Small intestine (tissue), 7 donors: ENCODE results near the gene ZNF268. TPM values are rescaled to one million over a fixed set of nuclear protein-coding genes. Genes with fewer than 3 reads are reported as not detected.

Experiments used
- DNase-seq, 2 donors: peaks; one replicate each; pipeline versions ENCODE4 v3.0.0 to v3.0.0-alpha.2; 2013
- FAIRE-seq: peaks from 2 replicates; lab custom pipeline; 2012; peaks lifted over from hg19 to GRCh38; lab: Jason Lieb, UNC
- H3K27ac ChIP-seq, 3 donors: one replicate each; pipeline ENCODE4 v1.5.1; 2013; ENCODE audit warnings: low read length in 2 of 3, mild to moderate bottlenecking in 2 of 3, control low read depth in 1 of 3, inconsistent platforms in 1 of 3, low read depth in 1 of 3, moderate library complexity in 1 of 3
- H3K27me3 ChIP-seq, 3 donors: one replicate each; pipeline ENCODE4 v1.6.1; 2013; ENCODE audit warnings: low read length in 3 of 3, inconsistent platforms in 1 of 3; ENCODE audit not compliant: control insufficient read depth in 3 of 3, insufficient read depth in 3 of 3
- H3K36me3 ChIP-seq, 3 donors: one replicate each; pipeline ENCODE4 v1.6.1; 2013; ENCODE audit warnings: low read length in 3 of 3, inconsistent platforms in 1 of 3, low read depth in 1 of 3, mild to moderate bottlenecking in 1 of 3, moderate library complexity in 1 of 3; ENCODE audit not compliant: control insufficient read depth in 3 of 3, insufficient read depth in 2 of 3
- H3K4me1 ChIP-seq, 3 donors: one replicate each; pipeline ENCODE4 v1.6.1; 2013; ENCODE audit warnings: low read length in 2 of 3, inconsistent platforms in 1 of 3, low read depth in 1 of 3, mild to moderate bottlenecking in 1 of 3, moderate library complexity in 1 of 3; ENCODE audit not compliant: control insufficient read depth in 3 of 3, insufficient read depth in 2 of 3
- H3K4me3 ChIP-seq, 3 donors: one replicate each; pipeline ENCODE4 v1.5.1; 2013; ENCODE audit warnings: low read length in 3 of 3, control low read depth in 1 of 3, inconsistent platforms in 1 of 3, low read depth in 1 of 3, mild to moderate bottlenecking in 1 of 3, moderate library complexity in 1 of 3
- H3K9me3 ChIP-seq, 2 donors: one replicate each; pipeline ENCODE4 v1.6.1; 2013; ENCODE audit warnings: low read depth in 1 of 2, low read length in 1 of 2; ENCODE audit not compliant: control insufficient read depth in 2 of 2, insufficient read depth in 1 of 2
- WGBS, 3 donors: extraction: QIAGEN DNeasy Blood & Tissue Kit; methylation state at CpG; one replicate each; pipeline ENCODE4 v1.1.7; 2013; 5-methylcytosine and 5-hydroxymethylcytosine counted together
- polyA plus RNA-seq, 4 donors: library from polyadenylated mRNA; stranded (reverse) in 3 of 4; unstranded in 1 of 4; fragments of 200-250 nt in 3 of 4; fragments of 120-200 nt in 1 of 4; gene quantifications; one replicate each; pipeline versions ENCODE4 v1.2.1 to v1.2.3, GENCODE V29; 2013
- donor health status: healthy with polysubstance abuse.
- donor health status: control.
- donor health status: control.
- donor health status: Bipolar disorder and iron deficiency.
- donor health status: healthy.

Gene ZNF268
- polyA plus RNA-seq, 4 donors, result 1.6 to 26.2 (median 4.9) TPM

DNA sequence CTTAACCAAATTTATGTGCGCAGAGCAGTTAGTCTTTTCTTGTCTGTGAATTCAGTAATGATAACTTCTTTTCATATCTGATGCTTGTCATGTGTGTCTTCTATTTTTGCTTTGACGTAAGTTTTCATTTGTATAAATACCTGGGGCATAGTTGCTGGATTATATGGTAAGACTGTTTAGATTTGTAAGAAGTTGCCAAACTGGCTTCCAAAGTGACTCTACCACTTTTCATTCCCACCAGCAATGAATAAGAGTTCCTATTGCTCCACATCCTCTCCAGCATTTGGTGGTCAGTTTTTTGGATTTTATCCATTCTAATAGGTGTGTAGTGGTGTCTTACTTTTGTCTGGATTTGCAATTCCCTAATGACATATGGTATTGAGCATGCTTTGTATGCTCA lies 8.9 kb downstream of the ZNF268 start:
- Histone ChIP-seq H3K9me3 (peaks cover 10 to 79% of the 10 kb centered on the region in 2 donors), H3K36me3 (peaks cover 62 to 78% (median 66%) of the 10 kb centered on the region in 3 donors), H3K27me3 (peaks cover 0 to 2% (median 0%) of the 10 kb centered on the region in 3 donors), H3K4me3 (no peak overlapping the region), H3K4me1 (no peaks in the 10 kb centered on the region), H3K27ac (no peak overlapping the region)
- FAIRE-seq, result no peak
- 95 to 98% (median 97%) methylated on average over 2 of the region's 2 CpGs for WGBS, 3 donors
- DNase-seq, result no peak

DNA sequence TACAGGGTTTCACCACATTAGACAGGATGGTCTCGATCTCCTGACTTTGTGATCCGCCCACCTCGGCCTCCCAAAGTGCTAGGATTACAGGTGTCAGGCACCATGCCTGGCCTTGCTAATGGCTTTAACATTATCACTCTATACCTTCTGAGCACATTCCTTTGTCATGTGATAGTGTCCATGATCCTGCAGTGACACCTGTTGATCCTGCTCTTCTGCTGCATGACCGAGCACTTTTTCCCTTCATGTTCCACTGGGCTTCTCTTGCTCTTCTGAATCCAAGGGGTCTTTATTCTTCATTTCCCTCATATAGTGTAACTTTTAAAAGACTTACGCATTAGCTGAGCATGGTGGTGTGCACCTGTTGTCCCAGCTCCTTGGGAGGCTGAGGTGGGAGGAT lies 11.6 kb downstream of the ZNF268 start:
- peaks cover 58 to 65% (median 59%) of the 10 kb centered on the region in 3 donors for H3K36me3 ChIP-seq
- WGBS, 3 donors, result 96 to 98% (median 98%) methylated on average over 5 of the region's 5 CpGs
- H3K4me3 ChIP-seq, result no peak overlapping the region

DNA sequence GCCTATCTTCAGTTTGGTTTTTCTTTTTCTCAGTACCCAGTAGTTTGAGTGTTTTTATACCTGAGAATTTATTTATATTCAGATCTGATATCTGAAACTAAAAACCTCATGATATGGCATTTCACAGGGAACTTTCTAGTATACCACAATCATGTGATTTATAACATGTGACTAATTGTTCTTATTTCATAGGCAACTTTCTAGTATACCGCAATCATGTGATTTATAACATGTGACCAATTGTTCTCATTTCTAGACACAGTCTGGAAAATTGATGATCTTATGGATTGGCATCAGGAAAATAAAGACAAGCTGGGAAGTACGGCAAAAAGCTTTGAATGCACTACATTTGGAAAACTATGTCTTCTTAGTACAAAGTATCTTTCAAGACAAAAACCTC lies 20.6 kb downstream of the ZNF268 start:
- no peaks in the 10 kb centered on the region for H3K27me3 ChIP-seq
- FAIRE-seq, result no peak
- no peak overlapping the region for H3K27ac ChIP-seq
- DNase-seq, result no peak
- peaks cover 0 to 21% (median 11%) of the 10 kb centered on the region in 3 donors for H3K36me3 ChIP-seq
- H3K9me3 ChIP-seq, result peaks cover 8 to 31% of the 10 kb centered on the region in 2 donors
- H3K4me3 ChIP-seq, result no peak overlapping the region
- no peaks in the 10 kb centered on the region for H3K4me1 ChIP-seq
- 52 to 97% (median 89%) methylated on average over 2 of the region's 2 CpGs for WGBS, 3 donors

More for the DNA sequence above, 11.6 kb downstream of the ZNF268 start:
- no peak for DNase-seq
- Histone ChIP-seq H3K27ac (no peak overlapping the region), H3K9me3 (peaks cover 6 to 69% of the 10 kb centered on the region in 2 donors), H3K4me1 (no peaks in the 10 kb centered on the region), H3K27me3 (peaks cover 0 to 2% (median 0%) of the 10 kb centered on the region in 3 donors)
- FAIRE-seq, result no peak

DNA sequence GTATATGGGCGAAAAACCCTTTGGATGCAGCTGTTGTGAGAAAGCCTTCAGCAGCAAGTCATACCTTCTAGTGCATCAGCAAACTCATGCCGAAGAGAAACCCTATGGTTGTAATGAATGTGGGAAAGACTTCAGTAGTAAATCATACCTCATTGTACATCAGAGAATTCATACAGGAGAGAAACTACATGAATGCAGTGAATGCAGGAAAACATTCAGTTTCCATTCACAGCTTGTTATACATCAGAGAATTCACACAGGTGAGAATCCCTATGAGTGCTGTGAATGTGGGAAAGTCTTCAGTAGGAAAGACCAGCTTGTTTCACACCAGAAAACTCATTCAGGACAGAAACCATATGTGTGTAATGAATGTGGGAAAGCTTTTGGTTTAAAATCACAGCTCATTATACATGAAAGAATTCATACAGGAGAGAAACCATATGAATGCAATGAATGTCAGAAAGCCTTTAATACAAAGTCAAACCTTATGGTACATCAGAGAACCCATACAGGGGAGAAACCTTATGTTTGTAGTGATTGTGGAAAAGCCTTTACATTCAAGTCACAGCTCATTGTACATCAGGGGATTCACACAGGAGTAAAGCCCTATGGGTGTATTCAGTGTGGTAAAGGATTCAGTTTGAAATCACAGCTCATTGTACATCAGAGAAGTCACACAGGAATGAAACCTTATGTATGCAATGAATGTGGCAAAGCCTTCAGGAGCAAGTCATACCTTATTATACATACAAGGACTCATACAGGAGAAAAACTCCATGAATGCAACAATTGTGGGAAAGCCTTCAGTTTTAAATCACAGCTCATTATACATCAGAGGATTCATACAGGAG lies 21.4 kb downstream of the ZNF268 start:
- no peak for DNase-seq
- H3K36me3 ChIP-seq, result peaks cover 0 to 21% (median 11%) of the 10 kb centered on the region in 3 donors
- 97 to 100% (median 98%) methylated on average over 2 of the region's 2 CpGs for WGBS, 3 donors

DNA sequence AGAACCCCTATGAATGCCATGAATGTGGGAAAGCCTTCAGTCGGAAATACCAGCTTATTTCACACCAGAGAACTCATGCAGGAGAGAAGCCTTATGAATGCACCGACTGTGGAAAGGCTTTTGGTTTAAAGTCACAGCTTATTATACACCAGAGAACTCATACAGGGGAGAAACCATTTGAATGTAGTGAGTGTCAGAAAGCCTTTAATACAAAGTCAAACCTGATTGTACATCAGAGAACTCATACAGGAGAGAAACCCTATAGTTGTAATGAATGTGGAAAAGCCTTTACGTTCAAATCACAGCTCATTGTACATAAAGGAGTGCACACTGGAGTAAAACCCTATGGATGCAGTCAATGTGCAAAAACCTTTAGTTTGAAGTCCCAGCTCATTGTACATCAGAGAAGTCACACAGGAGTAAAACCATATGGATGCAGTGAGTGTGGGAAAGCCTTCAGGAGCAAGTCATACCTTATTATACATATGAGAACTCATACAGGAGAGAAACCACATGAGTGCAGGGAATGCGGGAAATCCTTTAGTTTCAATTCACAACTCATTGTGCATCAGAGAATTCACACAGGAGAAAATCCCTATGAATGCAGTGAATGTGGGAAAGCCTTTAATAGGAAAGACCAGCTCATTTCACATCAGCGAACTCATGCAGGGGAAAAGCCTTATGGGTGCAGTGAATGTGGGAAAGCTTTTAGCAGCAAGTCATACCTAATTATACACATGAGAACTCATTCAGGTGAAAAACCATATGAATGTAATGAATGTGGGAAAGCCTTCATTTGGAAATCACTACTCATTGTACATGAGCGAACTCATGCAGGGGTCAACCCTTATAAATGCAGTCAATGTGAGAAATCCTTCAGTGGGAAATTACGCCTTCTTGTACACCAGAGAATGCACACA lies 22.3 kb downstream of the ZNF268 start:
- no peak overlapping the region for H3K4me3 ChIP-seq
- H3K27ac ChIP-seq, result no peak overlapping the region
- 97 to 99% (median 97%) methylated on average over 7 of the region's 7 CpGs for WGBS, 3 donors
- H3K27me3 ChIP-seq, result no peaks in the 10 kb centered on the region
- peaks cover 0 to 21% (median 11%) of the 10 kb centered on the region in 3 donors for H3K36me3 ChIP-seq
- peaks cover 8 to 43% of the 10 kb centered on the region in 2 donors for H3K9me3 ChIP-seq
- H3K4me1 ChIP-seq, result no peaks in the 10 kb centered on the region
- no peak for DNase-seq
- no peak for FAIRE-seq

More for the DNA sequence above, 21.4 kb downstream of the ZNF268 start:
- H3K27ac ChIP-seq, result no peak overlapping the region
- H3K4me1 ChIP-seq, result no peaks in the 10 kb centered on the region
- no peak for FAIRE-seq
- H3K4me3 ChIP-seq, result no peak overlapping the region
- peaks cover 8 to 35% of the 10 kb centered on the region in 2 donors for H3K9me3 ChIP-seq
- no peaks in the 10 kb centered on the region for H3K27me3 ChIP-seq

DNA sequence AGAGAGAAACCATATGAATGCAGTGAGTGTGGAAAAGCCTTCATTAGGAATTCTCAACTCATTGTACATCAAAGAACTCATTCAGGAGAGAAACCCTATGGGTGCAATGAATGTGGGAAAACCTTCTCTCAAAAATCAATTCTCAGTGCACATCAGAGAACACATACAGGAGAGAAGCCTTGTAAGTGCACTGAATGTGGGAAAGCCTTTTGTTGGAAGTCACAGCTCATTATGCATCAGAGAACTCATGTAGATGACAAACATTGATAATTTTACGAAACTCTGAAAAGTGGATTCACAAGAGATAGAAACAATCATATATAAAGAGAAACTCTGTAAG lies 22.9 kb downstream of the ZNF268 start:
- WGBS, 3 donors, result 90 to 100% (median 98%) methylated on average over 1 of the region's 1 CpG
- no peaks in the 10 kb centered on the region for H3K27me3 ChIP-seq
- peaks cover 0 to 21% (median 11%) of the 10 kb centered on the region in 3 donors for H3K36me3 ChIP-seq
- no peak for FAIRE-seq
- H3K9me3 ChIP-seq, result peaks cover 8 to 47% of the 10 kb centered on the region in 2 donors
- no peak overlapping the region for H3K27ac ChIP-seq
- H3K4me3 ChIP-seq, result no peak overlapping the region
- H3K4me1 ChIP-seq, result no peaks in the 10 kb centered on the region
- DNase-seq, result no peak

DNA sequence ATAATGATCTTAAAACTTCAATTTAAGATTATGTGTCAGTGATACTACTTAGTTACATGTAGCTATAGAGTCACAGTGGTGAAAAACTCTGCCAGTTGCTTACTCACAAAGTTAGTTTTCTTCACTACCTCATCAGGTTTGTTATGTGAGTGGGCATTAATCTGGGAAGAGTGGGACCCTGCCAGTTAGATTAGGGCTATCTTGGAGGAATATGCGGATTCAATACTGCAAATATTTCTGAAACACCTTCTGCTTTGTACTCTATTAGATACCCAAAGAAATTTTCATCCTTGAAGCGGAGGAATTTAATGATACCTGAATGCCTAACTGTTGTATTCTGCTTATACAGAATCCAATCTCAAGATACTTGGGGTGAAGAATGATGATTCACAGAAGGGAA lies 25.1 kb downstream of the ZNF268 start:
- Histone ChIP-seq H3K27ac (no peak overlapping the region), H3K27me3 (no peaks in the 10 kb centered on the region), H3K4me3 (no peak overlapping the region), H3K9me3 (peaks cover 13 to 67% of the 10 kb centered on the region in 2 donors), H3K36me3 (peaks cover 0 to 14% (median 11%) of the 10 kb centered on the region in 3 donors), H3K4me1 (no peaks in the 10 kb centered on the region)
- DNase-seq (no peak), FAIRE-seq (no peak)
- 97 to 100% (median 99%) methylated on average over 2 of the region's 2 CpGs for WGBS, 3 donors

DNA sequence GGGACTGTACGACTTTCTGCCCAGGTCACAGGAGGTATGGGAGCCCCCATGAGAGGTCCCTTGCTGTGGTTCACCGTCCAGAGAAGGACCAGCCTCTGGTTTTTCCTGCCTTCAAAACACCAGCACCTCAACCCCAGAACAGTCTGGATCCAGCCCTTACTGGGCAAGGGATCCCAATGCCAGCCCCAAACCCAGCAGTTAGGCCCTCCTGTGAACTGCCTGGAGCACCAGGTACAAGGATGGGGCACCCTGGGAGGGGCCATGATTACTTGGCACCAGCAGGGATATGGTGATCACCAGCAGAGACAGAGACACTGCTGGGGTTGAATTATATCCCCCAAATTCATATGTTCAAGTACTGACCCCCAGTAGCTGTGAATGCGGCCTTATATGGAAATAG lies 34.4 kb downstream of the ZNF268 start:
- Histone ChIP-seq H3K27ac (no peak overlapping the region), H3K36me3 (no peaks in the 10 kb centered on the region), H3K4me3 (no peak overlapping the region), H3K27me3 (no peaks in the 10 kb centered on the region), H3K4me1 (no peaks in the 10 kb centered on the region), H3K9me3 (peaks cover 7 to 88% of the 10 kb centered on the region in 2 donors)
- 74 to 91% (median 79%) methylated on average over 3 of the region's 3 CpGs for WGBS, 3 donors
- FAIRE-seq (no peak), DNase-seq (no peak)
